Hepatocyte (in vitro differentiated cells): ENCODE results near the gene LCMT1.

Experiments used
- CTCF ChIP-seq: fragments of 200-600 bp; sonication (generic); IDR thresholded peaks from 2 replicates; pipeline ENCODE4 v1.5.1; 2016; ENCODE audit warnings: antibody characterized with exemption, mild to moderate bottlenecking; ENCODE audit not compliant: poor library complexity
- EZH2 ChIP-seq: fragments of 200-600 bp; sonication (generic); IDR thresholded peaks from 2 replicates; pipeline ENCODE4 v1.6.1; 2016; ENCODE audit warnings: antibody characterized with exemption, mild to moderate bottlenecking, borderline replicate concordance
- EZH2phosphoT487 ChIP-seq: fragments of 200-600 bp; sonication (generic); IDR thresholded peaks from one replicate; pipeline ENCODE4 v1.6.1; 2018; ENCODE audit warnings: antibody characterized with exemption, mild to moderate bottlenecking, low read depth, moderate library complexity; ENCODE audit not compliant: unreplicated experiment, severe bottlenecking

- TF ChIP-seq EZH2phosphoT487 (no peak), EZH2 (no peak), CTCF (no peak)
Observed at GRCh38 chr16:25093208-25094061, 18.1 kb upstream of the LCMT1 start.
